Body of pancreas (tissue), 4 donors: ENCODE results near the gene DNAJC11.

Experiments used
- POLR2A ChIP-seq, 3 donors: fragments of 450-650 bp; IDR thresholded peaks; one replicate each; pipeline ENCODE4 v1.6.1; 2016; ENCODE audit warnings: antibody characterized with exemption in 3 of 3, mild to moderate bottlenecking in 2 of 3
- TF ChIP-seq, protein P1 (sequence below), 7 experiments: fragments of 450-650 bp in 4 of 7; fragments of 200-600 bp in 3 of 7; sonication (generic) in 3 of 7; IDR thresholded peaks; one replicate each; pipeline ENCODE4 v1.5.1; 2016 to 2019; ENCODE audit warnings: antibody characterized with exemption in 7 of 7

- TF ChIP-seq, protein P1, sequence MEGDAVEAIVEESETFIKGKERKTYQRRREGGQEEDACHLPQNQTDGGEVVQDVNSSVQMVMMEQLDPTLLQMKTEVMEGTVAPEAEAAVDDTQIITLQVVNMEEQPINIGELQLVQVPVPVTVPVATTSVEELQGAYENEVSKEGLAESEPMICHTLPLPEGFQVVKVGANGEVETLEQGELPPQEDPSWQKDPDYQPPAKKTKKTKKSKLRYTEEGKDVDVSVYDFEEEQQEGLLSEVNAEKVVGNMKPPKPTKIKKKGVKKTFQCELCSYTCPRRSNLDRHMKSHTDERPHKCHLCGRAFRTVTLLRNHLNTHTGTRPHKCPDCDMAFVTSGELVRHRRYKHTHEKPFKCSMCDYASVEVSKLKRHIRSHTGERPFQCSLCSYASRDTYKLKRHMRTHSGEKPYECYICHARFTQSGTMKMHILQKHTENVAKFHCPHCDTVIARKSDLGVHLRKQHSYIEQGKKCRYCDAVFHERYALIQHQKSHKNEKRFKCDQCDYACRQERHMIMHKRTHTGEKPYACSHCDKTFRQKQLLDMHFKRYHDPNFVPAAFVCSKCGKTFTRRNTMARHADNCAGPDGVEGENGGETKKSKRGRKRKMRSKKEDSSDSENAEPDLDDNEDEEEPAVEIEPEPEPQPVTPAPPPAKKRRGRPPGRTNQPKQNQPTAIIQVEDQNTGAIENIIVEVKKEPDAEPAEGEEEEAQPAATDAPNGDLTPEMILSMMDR (IDR thresholded peaks at IDR 0.05), result no peak
- TF ChIP-seq POLR2A (IDR thresholded peaks at IDR 0.05), result no peak
Observed at GRCh38 chr1:6653436-6654290, 48.0 kb downstream of the DNAJC11 start.
